H9 (cell line): ENCODE results near the gene ERAS. TPM values are rescaled to one million over a fixed set of nuclear protein-coding genes. Genes with fewer than 3 reads are reported as not detected.

Experiments used
- DNase-seq: peaks from one replicate; pipeline ENCODE4 v3.0.0-alpha.2; 2017
- H2AFZ ChIP-seq: one replicate; pipeline ENCODE4 v1.6.1; 2013; ENCODE audit warnings: mild to moderate bottlenecking, low read length, control low read depth, moderate library complexity
- H2AK5ac ChIP-seq: 2 replicates; pipeline ENCODE4 v1.6.1; 2013; ENCODE audit warnings: low read length, control low read depth, mixed read lengths; ENCODE audit not compliant: insufficient read length
- H2BK120ac ChIP-seq: one replicate; pipeline ENCODE4 v1.6.1; 2013; ENCODE audit warnings: low read depth, mild to moderate bottlenecking, low read length, control low read depth, inconsistent platforms; ENCODE audit not compliant: poor library complexity, severe bottlenecking
- H2BK12ac ChIP-seq: 2 replicates; pipeline ENCODE4 v1.6.1; 2013; ENCODE audit warnings: low read length, control low read depth, mixed read lengths, low read depth; ENCODE audit not compliant: insufficient read length
- H2BK15ac ChIP-seq: 2 replicates; pipeline ENCODE4 v1.6.1; 2013; ENCODE audit warnings: low read depth, low read length, control low read depth
- H2BK20ac ChIP-seq: one replicate; pipeline ENCODE4 v1.6.1; 2013; ENCODE audit warnings: low read depth, mild to moderate bottlenecking, low read length, control low read depth, inconsistent platforms; ENCODE audit not compliant: poor library complexity, severe bottlenecking
- H2BK5ac ChIP-seq: 2 replicates; pipeline ENCODE4 v1.6.1; 2013; ENCODE audit warnings: low read length, control low read depth, mixed read lengths; ENCODE audit not compliant: insufficient read length
- H3K14ac ChIP-seq: 2 replicates; pipeline ENCODE4 v1.6.1; 2013; ENCODE audit warnings: low read length, control low read depth; ENCODE audit not compliant: insufficient read depth
- H3K18ac ChIP-seq: 2 replicates; pipeline ENCODE4 v1.6.1; 2013; ENCODE audit warnings: low read depth, mild to moderate bottlenecking, mixed read lengths, low read length, control low read depth; ENCODE audit not compliant: insufficient read length
- H3K23ac ChIP-seq: 2 replicates; pipeline ENCODE4 v1.6.1; 2013; ENCODE audit warnings: low read length, control low read depth, mixed read lengths, low read depth; ENCODE audit not compliant: insufficient read length
- H3K23me2 ChIP-seq: 2 replicates; pipeline ENCODE4 v1.6.1; 2013; ENCODE audit warnings: low read depth, mild to moderate bottlenecking, mixed read lengths, low read length, control low read depth; ENCODE audit not compliant: insufficient read length, poor library complexity, severe bottlenecking
- H3K27ac ChIP-seq: 2 replicates; pipeline ENCODE4 v1.5.1; 2013; ENCODE audit warnings: low read length, control low read depth, mixed read lengths, low read depth; ENCODE audit not compliant: insufficient read length
- H3K27me3 ChIP-seq: 2 replicates; pipeline ENCODE4 v1.6.1; 2013; ENCODE audit warnings: low read length, control low read depth, inconsistent platforms; ENCODE audit not compliant: insufficient read depth
- H3K4ac ChIP-seq: 2 replicates; pipeline ENCODE4 v1.6.1; 2013; ENCODE audit warnings: low read depth, mild to moderate bottlenecking, control low read depth, inconsistent platforms, low read length, moderate library complexity
- H3K4me1 ChIP-seq: 2 replicates; pipeline ENCODE4 v1.6.1; 2013; ENCODE audit warnings: low read length, control low read depth, inconsistent platforms; ENCODE audit not compliant: insufficient read depth
- H3K4me2 ChIP-seq: 2 replicates; pipeline ENCODE4 v1.6.1; 2013; ENCODE audit warnings: low read length, control low read depth, mixed read lengths; ENCODE audit not compliant: insufficient read length, insufficient read depth
- H3K56ac ChIP-seq: 2 replicates; pipeline ENCODE4 v1.6.1; 2013; ENCODE audit warnings: low read depth, mild to moderate bottlenecking, mixed read lengths, low read length, control low read depth; ENCODE audit not compliant: insufficient read length
- H3K79me1 ChIP-seq: 2 replicates; pipeline ENCODE4 v1.6.1; 2013; ENCODE audit warnings: low read depth, mild to moderate bottlenecking, moderate library complexity, low read length, control low read depth, inconsistent platforms; ENCODE audit not compliant: insufficient read depth, poor library complexity, severe bottlenecking
- H3K79me2 ChIP-seq: 2 replicates; pipeline ENCODE4 v1.6.1; 2013; ENCODE audit warnings: low read length, control low read depth, inconsistent platforms; ENCODE audit not compliant: insufficient read depth
- H3K9ac ChIP-seq: 2 replicates; pipeline ENCODE4 v1.6.1; 2013; ENCODE audit warnings: low read length, control low read depth, mixed read lengths; ENCODE audit not compliant: insufficient read length; ENCODE audit errors: extremely low read depth
- H3K9me3 ChIP-seq: one replicate; pipeline ENCODE4 v1.6.1; 2013; ENCODE audit warnings: low read depth, low read length, inconsistent platforms; ENCODE audit not compliant: control insufficient read depth
- H3T11ph ChIP-seq: one replicate; pipeline ENCODE4 v1.6.1; 2013; ENCODE audit warnings: mild to moderate bottlenecking, low read length, control low read depth, inconsistent platforms
- H4K20me1 ChIP-seq: one replicate; pipeline ENCODE4 v1.6.1; 2013; ENCODE audit not compliant: control insufficient read depth, insufficient read length, insufficient read depth
- H4K5ac ChIP-seq: 2 replicates; pipeline ENCODE4 v1.6.1; 2013; ENCODE audit warnings: low read depth, mild to moderate bottlenecking, mixed read lengths, low read length, control low read depth; ENCODE audit not compliant: insufficient read length
- H4K8ac ChIP-seq: replicated peaks from 2 replicates; pipeline ENCODE4 v1.6.1; 2013; ENCODE audit warnings: low read length, control low read depth, mixed read lengths, low read depth; ENCODE audit not compliant: insufficient read length
- H4K91ac ChIP-seq: 2 replicates; pipeline ENCODE4 v1.6.1; 2013; ENCODE audit warnings: low read depth, mild to moderate bottlenecking, moderate library complexity, mixed read lengths, low read length, control low read depth; ENCODE audit not compliant: insufficient read length
- H3K27ac Mint-ChIP-seq, 3 experiments: 2 replicates in 2 of 3; 3 replicates in 1 of 3; pipeline ENCODE4 v1.8.0; 2020 to 2021; ENCODE audit warnings: mixed read lengths in 3 of 3, mild to moderate bottlenecking in 1 of 3, moderate library complexity in 1 of 3
- H3K27me3 Mint-ChIP-seq: 2 replicates; pipeline ENCODE4 v1.8.0; 2021; ENCODE audit warnings: low read depth, mild to moderate bottlenecking, moderate library complexity, mixed read lengths
- H3K36me3 Mint-ChIP-seq, 3 experiments: 2 replicates in 2 of 3; 3 replicates in 1 of 3; pipeline ENCODE4 v1.8.0; 2020 to 2021; ENCODE audit warnings: low read depth in 3 of 3, mixed read lengths in 3 of 3; ENCODE audit not compliant: insufficient read depth in 1 of 3
- H3K4me1 Mint-ChIP-seq, 2 experiments: 2 replicates each; pipeline ENCODE4 v1.8.0; 2020; ENCODE audit warnings: mixed read lengths in 2 of 2
- H3K4me3 Mint-ChIP-seq, 2 experiments: 2 replicates in 1 of 2; 3 replicates in 1 of 2; pipeline ENCODE4 v1.8.0; 2020 to 2021; ENCODE audit warnings: mild to moderate bottlenecking in 2 of 2, mixed read lengths in 2 of 2, moderate library complexity in 1 of 2
- H3K9me3 Mint-ChIP-seq, 2 experiments: 2 replicates in 1 of 2; 3 replicates in 1 of 2; pipeline ENCODE4 v1.8.0; 2020; ENCODE audit warnings: mild to moderate bottlenecking in 2 of 2, mixed read lengths in 2 of 2, moderate library complexity in 1 of 2
- CTCF ChIP-seq: fragments of 200-600 bp; sonication (generic); conservative IDR thresholded peaks from 3 replicates; pipeline ENCODE4 v1.8.0; 2021; ENCODE audit warnings: antibody characterized with exemption, mild to moderate bottlenecking
- WGBS: extraction: QIAGEN DNeasy Blood & Tissue Kit; methylation state at CpG from one replicate; pipeline ENCODE4 v1.1.7; 2013; ENCODE audit warnings: missing lambda C conversion rate, low lambda C conversion rate, mixed read lengths; ENCODE audit not compliant: insufficient read length; ENCODE audit errors: extremely low coverage; 5-methylcytosine and 5-hydroxymethylcytosine counted together
- total RNA-seq: library from RNA; stranded (reverse); gene quantifications from 2 replicates; pipeline ENCODE4 v1.2.1, GENCODE V29; 2021

ERAS gene
- total RNA-seq, 1 experiment from 2014 or later, result not detected

DNA sequence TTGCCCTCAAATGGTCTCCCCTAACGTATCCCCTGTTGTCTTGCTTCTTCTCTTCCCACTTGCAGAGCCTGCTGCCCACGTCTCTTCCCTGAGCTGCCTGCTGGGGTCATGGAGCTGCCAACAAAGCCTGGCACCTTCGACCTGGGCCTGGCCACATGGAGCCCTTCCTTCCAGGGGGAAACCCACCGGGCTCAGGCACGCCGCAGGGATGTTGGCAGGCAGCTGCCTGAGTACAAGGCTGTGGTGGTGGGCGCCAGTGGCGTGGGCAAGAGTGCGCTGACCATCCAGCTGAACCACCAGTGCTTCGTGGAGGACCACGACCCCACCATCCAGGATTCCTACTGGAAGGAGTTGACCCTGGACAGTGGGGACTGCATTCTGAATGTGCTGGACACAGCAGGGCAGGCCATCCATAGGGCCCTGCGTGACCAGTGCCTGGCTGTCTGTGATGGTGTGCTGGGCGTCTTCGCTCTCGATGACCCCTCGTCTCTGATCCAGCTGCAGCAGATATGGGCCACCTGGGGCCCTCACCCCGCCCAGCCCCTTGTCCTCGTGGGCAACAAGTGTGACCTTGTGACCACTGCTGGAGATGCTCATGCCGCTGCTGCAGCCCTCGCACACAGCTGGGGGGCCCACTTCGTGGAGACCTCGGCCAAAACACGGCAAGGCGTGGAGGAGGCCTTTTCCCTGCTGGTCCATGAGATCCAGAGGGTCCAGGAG lies 2.9 kb downstream of the ERAS start:
- no peak for TF ChIP-seq CTCF
- Histone ChIP-seq H3K79me2 (no peaks in the 10 kb centered on the region), H3K14ac (no peak overlapping the region), H3K9me3 (peaks cover 14% of the 10 kb centered on the region), H3K18ac (no peak overlapping the region), H2AFZ (no peak overlapping the region), H2AK5ac (no peak overlapping the region), H3K23me2 (no peaks in the 10 kb centered on the region), H2BK120ac (no peak overlapping the region), H2BK20ac (no peak overlapping the region), H3K56ac (no peak overlapping the region), H3K9ac (no peak overlapping the region), H3K23ac (no peak overlapping the region), H3T11ph (no peak overlapping the region), H3K27ac (no peak overlapping the region), H3K4me1 (no peaks in the 10 kb centered on the region), H2BK12ac (no peak overlapping the region), H4K5ac (no peak overlapping the region), H3K4me2 (no peak overlapping the region), H4K20me1 (no peaks in the 10 kb centered on the region), H2BK5ac (no peak overlapping the region), H2BK15ac (no peak overlapping the region), H3K27me3 (peaks cover 5% of the 10 kb centered on the region), H3K79me1 (no peaks in the 10 kb centered on the region), H3K4ac (no peak overlapping the region), H4K8ac (no peak overlapping the region), H4K91ac (no peak overlapping the region)
- Mint-ChIP-seq H3K9me3 (peaks cover 68 to 77% of the 10 kb centered on the region in 2 experiments), H3K27me3 (peaks cover 44% of the 10 kb centered on the region), H3K4me1 (peaks cover under 1 to 10% of the 10 kb centered on the region in 2 experiments), H3K27ac (no peak overlapping the region), H3K36me3 (peaks cover 21 to 26% (median 23%) of the 10 kb centered on the region in 3 experiments), H3K4me3 (no peak overlapping the region)
- no CpG with 5 or more reads among the region's 24 CpGs for WGBS
- DNase-seq, result no peak
